Lower leg skin (tissue), 4 donors: ENCODE results near the gene RASAL1. TPM values are rescaled to one million over a fixed set of nuclear protein-coding genes. Genes with fewer than 3 reads are reported as not detected.

Experiments used
- DNase-seq, 2 donors: peaks; one replicate each; pipeline ENCODE4 v3.0.0-alpha.2; 2019; ENCODE audit warnings: low spot score in 2 of 2
- H3K4me3 ChIP-seq: fragments of 200-600 bp; sonication (generic); 2 replicates; pipeline ENCODE4 v1.5.1; 2017; ENCODE audit warnings: mild to moderate bottlenecking, low read depth; ENCODE audit not compliant: poor library complexity, severe bottlenecking
- POLR2A ChIP-seq, 2 donors: fragments of 450-650 bp; IDR thresholded peaks; one replicate each; pipeline ENCODE4 v1.6.1; 2016 to 2017; ENCODE audit warnings: antibody characterized with exemption in 2 of 2, mild to moderate bottlenecking in 1 of 2, moderate library complexity in 1 of 2
- WGBS, 2 donors: methylation state at CpG; one replicate each; pipeline ENCODE4 v1.1.5; 2018; 5-methylcytosine and 5-hydroxymethylcytosine counted together
- intact Hi-C: fragments of 100-400 bp; cut with DNase I; formaldehyde crosslinking; loops from one replicate; pipeline ENCODE4 v1.15.0; 2023; ENCODE audit warnings: low total_unique reads
- total RNA-seq, 4 donors: library from RNA; depleted of rRNA; stranded (reverse); fragments of >200 nt; gene quantifications; one replicate each; pipeline ENCODE4 v1.1.0, GENCODE V29; 2016
- TF ChIP-seq, protein P1 (sequence below), 3 donors: fragments of 450-650 bp; IDR thresholded peaks; one replicate each; pipeline ENCODE4 v1.5.1; 2016; ENCODE audit warnings: antibody characterized with exemption in 3 of 3, mild to moderate bottlenecking in 3 of 3, moderate library complexity in 2 of 3

RASAL1 gene
- total RNA-seq, 4 donors from 2014 or later, result 39.3 to 59.3 (median 50.9) TPM

DNA sequence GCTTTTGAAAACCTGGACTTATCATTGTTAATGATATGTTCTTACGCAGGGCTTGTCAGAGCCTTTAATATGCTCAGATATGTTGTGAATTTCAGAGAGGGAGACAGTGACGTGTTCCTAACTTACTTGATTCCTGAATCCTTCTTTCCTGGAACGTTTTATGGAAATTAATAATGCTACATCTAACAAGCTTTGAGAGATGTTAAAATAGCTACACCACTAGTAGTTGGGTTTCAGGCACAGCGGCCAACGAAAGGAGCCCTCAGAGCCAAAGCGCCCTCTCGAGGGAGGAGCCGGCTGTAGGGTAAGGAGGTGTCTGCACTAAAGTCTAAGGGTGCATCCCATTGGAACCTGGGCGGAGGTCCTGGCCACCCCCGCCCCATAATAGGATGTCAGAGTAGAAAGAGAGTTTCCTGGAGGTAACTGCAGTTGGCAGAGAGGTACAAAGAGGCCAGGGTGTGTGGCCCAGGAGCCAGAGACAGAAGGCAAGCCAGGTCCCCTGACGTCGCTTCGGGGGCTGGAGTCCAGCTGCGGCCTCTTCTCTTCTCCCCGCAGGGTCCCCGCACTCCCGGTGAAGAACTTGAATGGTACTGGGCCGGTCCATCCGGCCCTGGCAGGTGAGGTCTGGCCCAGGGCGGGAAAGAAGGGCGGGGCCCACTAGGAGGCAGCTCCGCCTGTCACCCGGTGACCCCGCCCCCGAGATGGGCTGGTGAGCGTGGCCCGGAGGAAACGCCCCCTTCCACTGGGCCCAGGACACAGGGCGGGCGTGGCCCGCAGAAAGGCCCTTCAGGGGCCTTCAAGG is 42.8 kb downstream of the RASAL1 start:
- H3K4me3 ChIP-seq, result no peak overlapping the region
- no peak for TF ChIP-seq POLR2A (IDR thresholded peaks at IDR 0.05)
- TF ChIP-seq, protein P1, sequence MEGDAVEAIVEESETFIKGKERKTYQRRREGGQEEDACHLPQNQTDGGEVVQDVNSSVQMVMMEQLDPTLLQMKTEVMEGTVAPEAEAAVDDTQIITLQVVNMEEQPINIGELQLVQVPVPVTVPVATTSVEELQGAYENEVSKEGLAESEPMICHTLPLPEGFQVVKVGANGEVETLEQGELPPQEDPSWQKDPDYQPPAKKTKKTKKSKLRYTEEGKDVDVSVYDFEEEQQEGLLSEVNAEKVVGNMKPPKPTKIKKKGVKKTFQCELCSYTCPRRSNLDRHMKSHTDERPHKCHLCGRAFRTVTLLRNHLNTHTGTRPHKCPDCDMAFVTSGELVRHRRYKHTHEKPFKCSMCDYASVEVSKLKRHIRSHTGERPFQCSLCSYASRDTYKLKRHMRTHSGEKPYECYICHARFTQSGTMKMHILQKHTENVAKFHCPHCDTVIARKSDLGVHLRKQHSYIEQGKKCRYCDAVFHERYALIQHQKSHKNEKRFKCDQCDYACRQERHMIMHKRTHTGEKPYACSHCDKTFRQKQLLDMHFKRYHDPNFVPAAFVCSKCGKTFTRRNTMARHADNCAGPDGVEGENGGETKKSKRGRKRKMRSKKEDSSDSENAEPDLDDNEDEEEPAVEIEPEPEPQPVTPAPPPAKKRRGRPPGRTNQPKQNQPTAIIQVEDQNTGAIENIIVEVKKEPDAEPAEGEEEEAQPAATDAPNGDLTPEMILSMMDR (IDR thresholded peaks at IDR 0.05), result no peak
- peak in 1 of 2 donors; percentile 89 for DNase-seq
- WGBS, 2 donors, result 10 to 26% methylated on average over 14 to 30 of the region's 31 CpGs
- intact Hi-C loops, result no loop called here

DNA sequence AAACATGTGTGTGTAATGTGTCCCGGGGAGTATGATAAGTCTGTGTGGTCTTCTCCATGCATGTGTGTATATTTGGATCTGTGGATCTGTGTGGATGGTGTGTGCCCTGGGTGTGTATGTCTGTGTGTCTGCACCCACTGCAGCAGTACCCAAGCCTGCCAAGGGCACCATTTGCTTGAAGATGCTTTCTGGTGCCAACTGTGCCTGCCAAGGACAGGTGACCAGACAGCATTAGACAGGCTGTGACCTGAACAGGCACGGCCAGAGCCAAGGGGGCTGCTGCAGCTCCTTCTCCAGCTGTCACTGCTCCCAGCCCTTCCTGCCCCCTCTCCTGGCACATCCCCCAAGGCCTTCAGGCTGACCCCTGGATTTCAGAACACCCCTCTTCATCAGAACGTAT is 44.1 kb downstream of the RASAL1 start:
- WGBS, 2 donors, result 57 to 70% methylated on average over 3 of the region's 3 CpGs
- H3K4me3 ChIP-seq, result no peak overlapping the region
- no peak for TF ChIP-seq POLR2A (IDR thresholded peaks at IDR 0.05)
- TF ChIP-seq, protein P1 (IDR thresholded peaks at IDR 0.05), result no peak
- DNase-seq, result no peak
- intact Hi-C loops, result no loop called here

DNA sequence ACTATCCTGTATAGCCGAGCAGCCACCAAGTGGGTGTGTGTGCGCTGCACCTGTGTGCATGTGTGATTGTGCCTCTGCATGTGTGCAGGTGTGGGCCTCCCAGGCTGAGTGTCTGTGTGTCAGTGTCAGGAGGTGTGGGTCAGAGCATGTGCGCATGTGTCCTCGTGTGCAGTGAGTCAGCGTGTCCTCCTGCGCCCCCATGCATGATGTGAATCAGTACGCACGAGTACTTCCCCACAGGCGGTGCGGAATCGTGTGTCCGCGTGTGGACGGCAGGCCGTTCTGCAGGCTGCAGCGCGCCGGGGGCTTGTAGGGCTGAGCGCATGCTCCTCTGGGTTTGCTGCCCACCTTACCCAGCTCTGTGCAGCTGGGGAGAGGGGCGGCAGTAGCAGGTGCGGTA is 44.8 kb downstream of the RASAL1 start:
- intact Hi-C loops, result no loop called here
- TF ChIP-seq, protein P1 (IDR thresholded peaks at IDR 0.05), result no peak
- no peak for TF ChIP-seq POLR2A (IDR thresholded peaks at IDR 0.05)
- no peak for DNase-seq
- H3K4me3 ChIP-seq, result no peak overlapping the region
- 65 to 86% methylated on average over 20 to 21 of the region's 21 CpGs for WGBS, 2 donors

DNA sequence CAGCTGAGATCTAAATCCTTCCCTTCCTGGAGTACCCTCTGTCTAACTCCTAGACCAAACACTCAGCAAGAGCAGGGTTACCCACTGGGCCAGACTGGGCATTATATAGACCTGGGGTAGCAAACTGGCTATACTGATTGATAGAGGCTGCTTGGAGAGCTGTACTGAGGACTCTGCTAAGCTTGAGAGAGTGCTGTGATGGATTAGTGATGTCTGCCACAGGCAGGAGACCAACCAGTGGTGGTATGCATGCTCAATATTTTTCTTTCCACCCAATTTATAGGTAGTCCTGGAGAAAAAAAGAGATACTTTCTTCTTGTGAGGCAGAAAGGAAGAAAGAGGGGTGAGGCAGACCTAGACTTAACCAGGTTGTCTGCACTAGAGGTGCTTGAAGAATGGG is 45.7 kb downstream of the RASAL1 start:
- no peak for DNase-seq
- TF ChIP-seq, protein P1 (IDR thresholded peaks at IDR 0.05), result no peak
- TF ChIP-seq POLR2A (IDR thresholded peaks at IDR 0.05), result no peak
- intact Hi-C loops, result no loop called here
- no peak overlapping the region for H3K4me3 ChIP-seq

DNA sequence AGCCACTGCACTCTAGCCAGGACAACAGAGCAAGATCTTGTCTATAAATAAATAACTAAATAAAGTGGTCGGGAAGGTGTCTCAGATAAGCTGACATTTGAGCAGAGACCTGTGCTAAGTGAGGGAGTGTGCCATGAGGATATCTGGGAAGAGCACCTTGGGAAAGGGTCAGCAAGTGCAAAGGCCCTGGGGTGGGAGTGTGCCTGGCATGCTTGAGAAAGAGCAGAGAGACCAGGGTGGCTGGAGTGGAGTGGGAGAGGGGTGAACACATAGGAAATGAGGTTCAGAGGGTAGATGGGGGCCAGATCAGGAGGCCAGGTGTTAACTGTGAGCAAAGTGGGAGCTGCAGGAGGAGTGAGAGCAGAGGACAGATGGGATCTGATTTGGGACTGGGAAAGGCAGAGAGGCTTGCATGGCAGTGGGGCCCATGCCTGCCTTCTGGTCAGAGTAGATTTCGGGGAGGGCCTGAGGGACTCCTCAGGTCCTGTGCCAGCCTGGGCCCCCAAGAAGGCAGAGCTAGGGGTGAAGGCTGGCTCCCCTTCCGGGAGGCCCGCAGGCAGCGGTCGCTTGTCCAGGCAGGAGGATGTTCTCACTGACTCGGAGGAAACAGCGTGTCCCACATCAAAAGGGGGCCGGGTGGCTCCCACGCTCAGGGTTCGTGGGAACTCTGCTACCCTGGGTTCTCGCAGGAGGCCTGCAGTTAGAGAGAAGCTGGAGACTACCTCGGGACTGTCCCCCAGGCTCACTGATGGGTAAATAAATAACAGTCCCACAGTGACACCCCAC is 46.4 kb downstream of the RASAL1 start:
- WGBS, 2 donors, result 75 to 79% methylated on average over 13 of the region's 13 CpGs
- no peak for TF ChIP-seq POLR2A (IDR thresholded peaks at IDR 0.05)
- TF ChIP-seq, protein P1 (IDR thresholded peaks at IDR 0.05), result no peak
- intact Hi-C loops, result no loop called here
- H3K4me3 ChIP-seq, result no peak overlapping the region
- no peak for DNase-seq
